AG09309 (cell line): ENCODE data around the gene RAPGEF1.

Experiments
- DNase-seq: peaks from one replicate; pipeline ENCODE4 v3.0.0-alpha.2; 2010; ENCODE audit warnings: low read depth
- H3K4me3 ChIP-seq: 2 replicates; pipeline ENCODE4 v1.5.1; 2011; ENCODE audit warnings: mild to moderate bottlenecking, low read depth, low read length, moderate library complexity; ENCODE audit not compliant: control insufficient read depth
- TF ChIP-seq, protein P1 (sequence below): IDR thresholded peaks from 2 replicates; pipeline ENCODE4 v1.5.1; 2011; ENCODE audit warnings: mild to moderate bottlenecking, low read depth, low read length, inconsistent platforms; ENCODE audit not compliant: insufficient read depth, control insufficient read depth; ENCODE audit errors: missing control alignments

Gene RAPGEF1

DNA sequence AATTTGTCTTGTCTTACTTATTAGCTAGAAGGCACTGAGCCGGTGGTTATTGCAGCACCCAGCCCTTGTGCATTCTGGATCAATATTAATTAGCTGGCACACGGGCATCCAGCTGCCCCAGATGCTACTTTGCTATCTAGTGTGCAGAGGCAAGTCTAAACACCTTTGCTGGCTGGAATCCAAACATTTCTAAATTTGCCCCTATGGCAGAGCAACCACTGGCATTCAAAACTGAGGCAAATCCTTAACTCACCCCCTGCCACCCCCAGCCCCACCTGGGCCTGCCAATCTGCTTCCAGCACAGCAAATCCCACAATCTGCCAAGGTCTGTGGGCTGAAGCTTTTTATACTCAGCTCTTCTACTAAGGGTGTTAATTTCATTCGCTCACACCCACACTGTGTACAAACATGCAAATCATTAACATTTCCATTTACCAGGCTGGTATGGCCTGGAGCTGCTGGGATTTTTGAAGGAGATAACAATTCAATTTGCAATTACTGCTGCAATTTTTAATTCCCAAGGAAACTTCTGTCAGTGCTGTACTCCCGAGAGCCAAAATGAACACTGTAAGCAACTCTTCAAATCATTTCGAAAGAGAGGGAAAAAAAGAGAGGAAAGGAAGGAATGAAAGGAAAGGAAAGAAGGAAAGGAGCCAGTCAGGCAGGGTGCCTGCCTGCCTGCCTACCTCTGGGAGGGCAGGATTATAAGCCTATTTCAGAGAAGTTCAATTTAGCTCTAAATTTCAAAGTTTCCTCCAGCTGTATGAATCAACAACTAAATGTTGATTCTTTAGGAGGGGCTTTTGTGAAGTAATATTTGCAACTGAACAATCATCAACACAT lies 35.5 kb downstream of the RAPGEF1 start:
- DNase-seq: no peak
- H3K4me3 ChIP-seq: no peak overlapping the region
- TF ChIP-seq, protein P1, sequence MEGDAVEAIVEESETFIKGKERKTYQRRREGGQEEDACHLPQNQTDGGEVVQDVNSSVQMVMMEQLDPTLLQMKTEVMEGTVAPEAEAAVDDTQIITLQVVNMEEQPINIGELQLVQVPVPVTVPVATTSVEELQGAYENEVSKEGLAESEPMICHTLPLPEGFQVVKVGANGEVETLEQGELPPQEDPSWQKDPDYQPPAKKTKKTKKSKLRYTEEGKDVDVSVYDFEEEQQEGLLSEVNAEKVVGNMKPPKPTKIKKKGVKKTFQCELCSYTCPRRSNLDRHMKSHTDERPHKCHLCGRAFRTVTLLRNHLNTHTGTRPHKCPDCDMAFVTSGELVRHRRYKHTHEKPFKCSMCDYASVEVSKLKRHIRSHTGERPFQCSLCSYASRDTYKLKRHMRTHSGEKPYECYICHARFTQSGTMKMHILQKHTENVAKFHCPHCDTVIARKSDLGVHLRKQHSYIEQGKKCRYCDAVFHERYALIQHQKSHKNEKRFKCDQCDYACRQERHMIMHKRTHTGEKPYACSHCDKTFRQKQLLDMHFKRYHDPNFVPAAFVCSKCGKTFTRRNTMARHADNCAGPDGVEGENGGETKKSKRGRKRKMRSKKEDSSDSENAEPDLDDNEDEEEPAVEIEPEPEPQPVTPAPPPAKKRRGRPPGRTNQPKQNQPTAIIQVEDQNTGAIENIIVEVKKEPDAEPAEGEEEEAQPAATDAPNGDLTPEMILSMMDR: no peak

GRCh38 chr9:131703697-131704096 lies 36.2 kb downstream of the RAPGEF1 start:
- DNase-seq: no peak
- TF ChIP-seq, protein P1: no peak
- H3K4me3 ChIP-seq: no peak overlapping the region

GRCh38 chr9:131702911-131703310 lies 37.0 kb downstream of the RAPGEF1 start:
- TF ChIP-seq, protein P1: no peak
- H3K4me3 ChIP-seq: no peak overlapping the region
- no peak for DNase-seq

DNA sequence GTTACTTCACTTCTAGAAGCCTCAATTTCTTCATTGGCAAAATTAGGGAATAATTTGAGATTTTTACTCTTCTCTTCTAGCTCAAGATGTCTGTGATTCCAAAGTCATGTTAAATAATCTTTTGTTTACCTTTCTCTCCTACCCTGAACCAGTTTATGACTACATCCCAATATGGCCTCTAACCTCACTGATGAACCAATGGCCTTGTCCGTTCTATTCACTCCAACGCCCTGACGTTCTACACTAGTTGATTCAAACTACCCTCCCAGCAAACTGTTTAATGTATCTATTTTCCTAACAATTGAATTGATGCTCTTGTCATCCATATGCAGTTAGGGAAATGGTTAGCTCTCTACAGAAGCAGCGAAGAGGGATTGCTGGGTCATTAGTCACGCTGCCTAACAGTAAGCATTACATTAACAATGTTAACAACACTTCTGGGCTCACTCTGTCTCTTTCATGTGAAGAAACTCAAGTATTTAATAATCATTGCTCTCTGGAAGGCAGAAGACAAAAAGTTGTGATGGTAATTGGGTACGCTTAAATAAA lies 38.0 kb downstream of the RAPGEF1 start:
- no peak for DNase-seq
- TF ChIP-seq, protein P1: no peak
- no peak overlapping the region for H3K4me3 ChIP-seq

DNA sequence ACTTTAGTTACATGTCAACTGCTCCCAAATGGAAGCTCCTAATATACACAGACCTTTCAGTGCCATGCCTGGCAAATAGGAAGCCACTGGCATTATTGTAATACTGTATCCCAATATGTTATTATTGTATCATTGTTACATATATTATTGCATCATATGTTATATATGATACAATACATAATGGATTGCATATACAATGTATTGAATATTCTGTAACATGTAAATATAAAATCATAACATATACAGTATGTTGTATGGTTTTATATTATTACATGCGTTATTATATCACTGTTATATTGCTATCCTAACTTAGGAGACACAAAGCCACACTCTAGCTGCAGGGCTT lies 38.5 kb downstream of the RAPGEF1 start:
- DNase-seq: no peak
- no peak overlapping the region for H3K4me3 ChIP-seq
- TF ChIP-seq, protein P1: no peak

- no peak for DNase-seq
Observed at GRCh38 chr9:131700765-131701435, 39.0 kb downstream of the RAPGEF1 start.

More at GRCh38 chr9:131700765-131701435, 39.0 kb downstream of the RAPGEF1 start:
- no peak overlapping the region for H3K4me3 ChIP-seq
- TF ChIP-seq, protein P1: no peak
